GM15510 (cell line): ENCODE results near the gene ZNF784.

Source experiments
- POLR2A ChIP-seq: IDR thresholded peaks from 3 replicates; pipeline ENCODE4 v1.6.1; 2011; ENCODE audit warnings: borderline replicate concordance; ENCODE audit not compliant: insufficient read length; ENCODE audit errors: extremely low read depth

ZNF784 gene

DNA sequence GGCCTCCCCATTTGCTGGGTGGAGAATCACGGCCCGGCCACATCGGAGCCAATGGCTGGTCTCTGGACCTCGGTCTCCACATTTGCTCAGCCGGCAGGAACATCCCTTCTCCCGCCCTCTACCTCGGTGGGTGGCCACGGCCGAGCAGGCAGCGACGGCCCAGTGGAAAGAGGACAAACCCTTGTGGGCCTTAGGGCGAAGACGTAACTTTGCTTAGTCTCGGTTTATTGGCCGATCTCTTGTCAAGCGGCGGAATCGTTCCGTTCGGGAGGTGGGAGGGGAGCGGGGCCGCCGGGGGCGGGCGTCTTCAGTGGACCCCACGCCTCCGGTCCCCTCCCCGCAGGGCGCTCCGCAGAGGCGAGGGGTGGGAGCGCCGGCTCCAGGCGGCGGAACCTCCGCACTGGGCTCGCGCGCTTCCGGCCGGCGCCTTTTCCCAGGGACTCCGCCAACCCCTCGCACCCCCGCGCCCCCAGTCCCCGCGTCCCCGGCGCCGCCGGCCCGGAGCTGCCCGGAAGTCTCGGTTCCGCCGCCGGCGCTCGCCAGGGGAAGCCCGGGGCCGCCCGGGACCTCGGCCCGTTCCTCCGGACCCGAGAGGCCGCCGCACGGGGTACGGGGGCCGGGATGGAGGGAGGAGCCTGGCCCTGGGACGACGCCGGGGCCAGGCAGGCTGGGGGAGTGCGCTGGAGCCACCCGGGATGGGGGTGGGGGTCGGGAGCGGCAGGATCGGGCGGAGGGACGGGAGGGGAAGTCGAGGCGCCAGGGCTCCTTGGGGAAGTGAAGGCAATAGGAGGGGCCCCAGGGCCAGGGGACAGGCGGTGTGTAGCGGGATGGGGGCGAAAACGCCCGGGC, 16.4 kb upstream of the ZNF784 start, which contains the start of gene ZNF580:
Gene ZNF580 (plus strand): TSS at position 426 of the 849 bp plus-strand sequence. CDS start 1,507 bp downstream, outside the sequence.
- TF ChIP-seq POLR2A: peak; percentile 48

DNA sequence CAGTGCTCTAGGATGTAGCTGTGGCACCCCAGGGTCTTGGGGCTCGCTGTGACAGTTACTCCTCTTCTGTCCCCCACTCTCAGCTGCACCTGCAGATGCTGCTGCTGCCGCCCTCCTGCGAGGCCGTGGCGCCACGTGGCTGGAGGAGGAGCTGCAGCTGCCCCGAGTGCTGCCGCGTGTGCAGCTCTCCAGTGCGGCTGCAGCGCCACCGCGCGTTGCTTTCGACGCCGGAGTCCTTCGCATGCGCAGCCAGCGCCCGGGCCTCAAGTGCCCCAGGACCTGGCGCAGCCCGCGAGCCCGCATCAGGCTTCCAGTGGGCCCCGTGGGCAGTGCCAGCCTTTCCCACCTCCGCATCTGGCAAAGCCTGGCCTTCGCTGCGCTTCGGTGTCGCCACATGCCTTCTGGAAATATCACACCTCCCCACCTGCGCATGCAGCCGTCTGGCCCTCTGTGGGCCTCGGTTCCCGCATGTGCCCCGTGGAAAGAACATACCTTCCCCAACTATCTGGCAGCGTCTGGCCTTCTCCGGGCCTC, 15.7 kb upstream of the ZNF784 start:
- TF ChIP-seq POLR2A: peak; percentile 42

DNA sequence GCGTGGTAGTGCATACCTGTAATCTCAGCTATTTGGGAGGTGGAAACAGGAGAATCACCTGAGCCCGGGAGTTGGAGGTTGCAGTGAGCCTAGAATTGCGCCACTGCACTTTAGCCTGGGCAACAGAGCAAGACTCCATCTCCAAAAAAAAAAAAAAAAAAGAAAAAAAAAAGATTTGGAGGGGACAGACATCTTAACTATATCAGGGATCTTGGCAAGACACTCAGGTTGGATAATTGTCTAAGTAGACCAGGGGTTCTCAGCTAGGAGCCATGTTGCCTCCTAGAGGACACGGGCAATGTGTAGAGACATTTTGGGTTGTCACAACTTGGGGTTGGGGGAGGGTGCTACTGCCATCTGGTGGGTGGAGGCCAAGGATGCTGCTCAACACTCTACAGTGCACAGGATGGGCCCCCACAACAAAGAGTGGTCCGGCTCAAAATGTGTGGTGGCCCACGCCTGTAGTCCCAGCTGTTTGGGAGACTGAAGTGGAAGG, 14.5 kb upstream of the ZNF784 start:
- no peak for TF ChIP-seq POLR2A

DNA sequence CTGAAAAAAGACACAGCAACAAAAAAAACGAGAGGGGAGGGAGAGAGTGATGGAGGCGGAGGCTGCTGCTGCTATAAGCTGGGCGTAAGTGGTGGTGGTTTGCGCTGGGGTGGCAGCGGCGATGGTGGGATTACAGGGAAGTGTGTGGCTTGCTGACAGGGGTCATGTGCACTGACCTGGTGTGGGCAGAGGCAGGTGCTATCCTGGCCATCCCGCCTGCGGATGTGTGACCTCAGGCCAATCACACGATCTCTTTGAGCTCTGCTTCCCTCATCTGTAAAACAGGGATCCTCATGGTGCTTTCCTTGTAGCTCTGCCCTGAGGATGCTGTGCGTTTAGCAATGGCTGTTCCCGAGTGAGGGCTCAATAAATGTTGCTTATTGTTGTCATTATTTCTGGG, 13.2 kb upstream of the ZNF784 start:
- TF ChIP-seq POLR2A: no peak

DNA sequence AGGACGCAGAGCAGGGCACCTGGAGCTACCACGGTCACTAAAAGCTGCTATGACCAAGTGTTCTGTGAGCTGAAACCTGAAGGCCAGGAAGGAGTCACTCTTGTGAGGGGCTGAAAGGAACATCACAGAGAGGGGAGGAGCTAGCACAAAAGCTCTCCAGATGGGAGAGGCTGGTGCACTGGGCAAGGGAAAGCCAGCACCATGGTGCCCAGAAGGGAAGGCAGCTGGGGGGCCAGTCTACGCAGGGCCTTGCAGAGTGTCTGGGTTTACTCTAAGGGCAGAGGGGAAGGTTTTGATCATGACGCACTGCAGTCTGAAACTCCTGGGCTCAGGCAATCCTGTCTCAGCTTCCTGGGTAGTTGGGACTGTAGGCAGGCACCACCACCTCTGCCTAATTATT, 12.4 kb upstream of the ZNF784 start:
- no peak for TF ChIP-seq POLR2A

DNA sequence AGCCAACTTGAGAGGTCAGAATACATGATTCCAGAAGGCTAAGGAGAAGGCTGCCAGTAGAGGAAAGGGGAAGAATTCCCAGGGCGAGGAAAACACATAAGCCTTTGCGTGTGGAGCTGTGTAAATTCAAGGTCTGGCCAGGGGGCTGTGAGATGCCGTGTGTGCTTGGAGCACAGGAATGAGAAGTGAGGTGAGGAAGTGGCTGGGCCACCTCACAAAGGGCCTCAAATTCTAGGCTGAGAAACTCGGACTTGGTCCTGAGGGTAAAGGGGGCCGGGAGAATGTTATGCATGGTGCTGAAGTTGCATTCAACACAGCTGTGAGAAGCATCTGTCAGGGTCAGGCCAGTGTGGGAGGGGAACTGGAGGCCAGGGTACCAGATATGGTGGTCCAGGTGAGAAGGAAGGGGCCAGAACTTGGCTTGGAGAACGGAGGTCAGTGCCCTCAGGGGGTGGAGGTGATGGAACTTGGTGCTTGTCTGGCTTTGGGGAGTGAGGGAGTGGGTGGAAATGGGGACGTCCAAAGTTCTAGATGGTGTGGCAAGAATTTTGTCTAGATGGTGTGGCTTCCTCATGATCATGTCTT, 11.6 kb upstream of the ZNF784 start:
- TF ChIP-seq POLR2A: no peak

DNA sequence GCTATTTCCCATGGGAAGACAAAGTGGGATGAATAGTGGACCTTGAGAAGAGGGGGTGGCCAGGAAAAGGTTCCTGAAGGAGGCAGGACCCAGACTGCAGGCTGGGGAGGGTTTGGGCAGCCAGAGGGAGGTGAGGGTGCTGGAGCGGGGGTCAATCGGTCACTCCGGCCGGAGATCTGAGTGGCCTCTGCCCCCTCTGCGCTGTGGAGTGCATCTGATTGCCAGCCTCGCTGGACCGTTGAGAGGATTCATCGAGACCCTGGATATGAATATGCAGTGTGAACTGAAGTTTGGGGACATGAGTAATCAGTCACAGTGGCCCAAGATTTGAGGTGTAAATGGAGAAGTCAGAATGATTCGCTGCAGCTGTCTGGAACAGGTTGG, 11.0 kb upstream of the ZNF784 start:
- TF ChIP-seq POLR2A: no peak

DNA sequence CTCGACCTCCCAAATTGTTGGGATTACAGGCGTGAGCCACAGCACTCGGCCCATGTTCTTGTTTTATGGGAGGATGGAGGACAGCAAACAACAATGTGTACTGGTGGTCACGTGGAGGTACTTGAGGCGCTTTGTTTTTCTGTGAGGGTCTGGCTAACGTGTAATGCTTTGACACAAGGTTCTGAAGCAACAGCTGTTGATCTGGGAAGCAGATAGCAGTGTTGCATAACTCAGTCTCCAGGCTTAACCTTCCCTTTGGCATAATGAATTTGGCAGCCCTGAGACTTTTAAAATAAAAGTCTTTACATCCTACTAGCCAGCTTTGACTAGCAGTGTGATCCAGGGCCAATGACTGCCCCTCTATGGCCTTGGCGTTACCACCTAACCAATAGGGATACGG, 9.5 kb upstream of the ZNF784 start:
- no peak for TF ChIP-seq POLR2A

DNA sequence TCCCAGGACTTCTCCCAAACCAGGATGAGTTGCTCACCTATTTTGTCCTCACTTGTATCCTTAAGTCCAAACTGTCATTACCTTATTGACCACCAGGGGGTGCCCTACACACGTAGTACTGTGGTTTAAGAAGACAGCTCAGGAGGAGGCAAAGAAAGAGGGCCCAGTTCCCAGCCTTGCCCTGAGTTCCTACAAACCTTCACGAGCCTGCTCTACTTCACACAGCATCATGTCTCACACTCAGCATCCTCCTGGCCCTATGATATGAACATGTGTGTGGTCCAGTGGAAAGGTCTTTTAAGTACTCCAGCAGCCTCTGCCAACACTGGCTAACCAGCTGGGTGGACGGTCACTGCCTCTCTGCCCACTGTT, 8.1 kb upstream of the ZNF784 start:
- TF ChIP-seq POLR2A: no peak

DNA sequence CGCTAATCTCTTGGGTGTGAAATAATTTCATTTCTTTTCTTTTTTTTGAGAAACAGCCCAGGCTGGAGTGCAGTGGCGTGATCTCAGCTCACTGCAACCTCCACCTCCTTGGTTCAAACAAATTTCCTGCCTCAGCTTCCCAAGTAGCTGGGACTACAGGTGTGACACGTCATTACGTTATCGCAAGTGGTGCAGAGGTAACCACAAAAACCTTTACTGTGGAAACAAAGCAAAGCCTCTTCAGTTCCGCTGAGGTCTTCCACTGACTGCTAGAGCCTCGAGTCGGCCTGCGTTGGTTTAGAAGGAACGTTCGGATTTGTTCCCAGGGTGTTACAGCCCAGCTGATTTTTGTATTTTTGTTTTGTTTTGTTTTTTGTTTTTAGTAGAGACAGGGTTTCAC, 2.0 kb upstream of the ZNF784 start:
- no peak for TF ChIP-seq POLR2A

DNA sequence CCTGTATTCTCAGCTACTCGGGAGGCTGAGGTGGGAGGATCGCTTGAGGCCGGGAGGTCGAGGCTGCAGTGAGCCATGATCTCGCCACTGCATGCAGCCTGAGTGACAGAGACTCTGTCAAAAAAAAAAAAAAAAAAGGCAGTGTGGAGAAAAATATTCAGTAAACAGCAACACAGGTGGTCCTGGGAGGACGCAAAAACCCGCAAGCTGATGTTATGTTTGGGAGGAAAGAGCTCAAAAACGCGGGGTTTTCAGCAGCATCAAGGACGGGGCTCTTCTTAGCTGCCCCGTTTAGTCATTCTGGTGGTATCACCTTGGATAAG, 599 bp upstream of the ZNF784 start:
- TF ChIP-seq POLR2A: no peak

DNA sequence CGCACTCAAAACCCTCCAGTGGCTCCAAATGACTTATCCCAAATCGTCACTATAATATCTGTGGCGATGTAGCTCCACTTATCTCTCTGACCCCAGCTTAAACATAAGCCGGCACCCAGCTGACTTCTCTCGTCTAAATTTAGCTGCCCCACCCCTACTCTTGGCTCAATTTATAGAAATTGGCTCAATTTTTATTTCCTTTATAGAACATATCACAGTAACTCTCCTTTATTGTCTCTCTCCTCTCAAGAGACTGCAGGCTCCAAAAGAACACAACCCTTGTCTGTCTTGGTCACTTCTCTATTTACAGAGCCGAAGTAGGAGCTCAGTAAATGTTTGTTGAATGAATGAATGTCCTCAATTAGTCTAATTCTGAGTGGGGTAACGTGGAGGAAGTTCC, 805 bp downstream of the ZNF784 start:
- no peak for TF ChIP-seq POLR2A

DNA sequence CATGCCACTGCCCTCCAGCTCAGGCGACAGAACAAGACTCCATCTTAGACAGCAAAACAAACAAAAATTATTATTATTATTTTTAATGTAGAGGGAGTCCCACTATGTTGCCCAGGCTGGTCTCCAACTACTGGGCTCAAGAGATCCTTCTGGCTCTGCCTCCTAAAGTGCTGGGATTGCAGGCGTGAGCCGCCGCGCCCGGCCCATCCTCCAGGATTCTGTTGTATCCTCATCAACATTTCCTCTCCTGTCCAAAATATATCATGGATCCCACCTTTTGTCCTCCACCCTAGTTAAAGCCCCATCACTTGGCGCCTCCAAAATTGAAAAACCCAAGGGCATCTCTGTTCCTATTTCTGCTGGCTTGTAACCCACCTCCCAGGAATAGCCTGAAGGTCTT, 1.2 kb downstream of the ZNF784 start:
- TF ChIP-seq POLR2A: no peak

DNA sequence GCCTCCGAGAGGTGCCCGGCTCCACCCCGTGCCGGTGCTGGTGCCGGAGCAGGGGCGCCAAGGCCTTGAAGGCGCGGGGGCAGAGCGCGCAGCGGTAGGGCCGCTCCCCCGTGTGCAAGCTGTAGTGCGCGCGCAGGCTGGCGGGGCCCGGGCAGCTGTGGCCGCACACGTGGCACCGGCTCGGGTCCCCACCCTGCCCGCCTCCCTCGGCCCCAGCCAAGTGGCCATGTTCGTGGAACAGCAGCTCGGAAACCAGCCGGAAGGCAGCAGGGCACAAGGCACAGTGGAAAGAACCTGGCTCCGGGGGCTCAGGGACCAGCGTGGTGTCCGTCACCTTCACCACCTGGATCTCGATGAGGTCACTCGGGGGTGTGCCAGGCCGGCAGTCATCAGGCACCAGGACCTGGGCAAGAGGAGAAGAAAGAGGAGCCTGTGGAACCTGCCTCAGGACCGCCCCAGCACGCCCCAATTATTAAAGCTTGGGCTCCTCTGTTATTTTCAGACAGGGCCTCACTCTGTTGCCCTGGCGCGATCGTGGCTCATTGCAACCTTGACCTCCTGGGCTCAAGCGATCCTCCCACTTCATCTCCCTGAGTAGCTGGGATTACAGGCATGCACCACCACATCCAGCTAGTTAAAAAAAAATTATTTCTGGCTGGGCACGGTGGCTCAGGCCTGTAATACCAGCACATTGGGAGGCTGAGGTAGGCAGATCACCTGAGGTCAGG, 2.0 kb downstream of the ZNF784 start:
- TF ChIP-seq POLR2A: no peak

DNA sequence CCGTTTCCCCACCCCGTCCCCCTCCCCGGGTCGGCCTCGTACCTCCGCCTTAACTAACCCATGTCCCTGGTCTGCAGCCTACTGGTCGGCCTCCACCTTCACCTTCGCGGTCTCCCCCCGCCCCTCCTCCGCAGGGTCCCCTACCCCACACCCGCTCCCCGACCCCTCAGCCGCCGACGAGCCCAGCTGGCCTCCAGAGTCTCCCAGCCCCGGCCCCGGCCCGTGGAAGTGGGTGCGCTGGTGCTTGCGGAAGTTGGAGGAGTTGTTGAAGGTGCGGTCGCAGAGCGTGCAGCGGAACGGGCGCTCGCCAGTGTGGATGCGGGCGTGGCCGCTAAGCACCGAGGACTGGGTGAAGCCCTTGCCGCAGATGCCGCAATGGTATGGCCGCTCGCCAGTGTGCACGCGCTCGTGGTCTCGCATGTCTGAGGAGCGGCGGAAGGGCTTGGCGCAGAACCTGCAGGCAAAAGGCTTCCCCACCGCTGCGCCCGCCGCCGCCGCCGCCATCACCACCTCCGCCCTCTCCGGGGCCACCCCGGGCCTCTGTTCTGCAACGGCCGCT, 2.6 kb downstream of the ZNF784 start:
- no peak for TF ChIP-seq POLR2A

DNA sequence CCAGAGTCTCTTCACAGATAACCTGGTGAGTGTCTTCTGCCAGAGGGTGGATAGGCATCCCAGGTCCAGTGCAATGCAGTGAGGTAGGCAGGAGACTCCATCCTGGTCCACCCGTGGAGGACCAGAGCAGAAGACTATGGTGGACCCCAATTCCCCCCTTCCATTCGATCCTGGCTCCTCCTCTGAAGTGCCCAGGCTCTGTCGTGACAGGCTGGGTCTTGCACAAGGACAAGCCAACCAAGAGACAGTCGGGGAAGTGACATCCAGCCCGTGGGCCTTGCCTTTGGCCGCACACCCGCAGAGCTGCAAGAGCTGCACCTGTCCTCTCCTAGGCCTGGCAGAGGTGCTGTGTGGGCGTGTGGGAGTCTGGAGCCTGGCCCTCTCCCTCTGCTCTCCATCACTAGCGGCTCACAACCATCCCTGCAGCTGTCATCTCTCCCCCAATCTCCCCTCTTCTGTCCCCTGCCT, 3.1 kb downstream of the ZNF784 start:
- no peak for TF ChIP-seq POLR2A
